ENCODE results near the gene RCVRN. TPM values are rescaled to one million over a fixed set of nuclear protein-coding genes. Genes with fewer than 3 reads are reported as not detected.

RCVRN gene
- polyA plus RNA-seq, 1 of the 3 experiments (the other 2 are of a cell fraction), result not detected

- H3K9me2 ChIP-seq, result no peaks in the 10 kb centered on the region
- no peak overlapping the region for H3K4me2 ChIP-seq
- ChIA-PET CTCF (interaction anchor here (0.7 to 3.8 kb wide), 2 partner anchors 9 to 12 kb away, joined by 3 to 15 read pairs; no protein-coding TSS in a partner anchor), POLR2A (no interaction called here)
- WGBS (ENCODE audit: low lambda C conversion rate), result 40% methylated on average over 2 of the region's 5 CpGs
- no peak overlapping the region for H2AFZ ChIP-seq (ENCODE audit: low read depth)
- H4K20me1 ChIP-seq (ENCODE audit: insufficient read depth), result no peaks in the 10 kb centered on the region
- no peaks in the 10 kb centered on the region for H3K79me2 ChIP-seq (ENCODE audit: insufficient read depth)
- TF ChIP-seq FOSL2 (IDR thresholded peaks at IDR 0.05; ENCODE audit: borderline replicate concordance, low read depth), result no peak
- TF ChIP-seq TCF12 (IDR thresholded peaks at IDR 0.05), result no peak
- no peak for TF ChIP-seq ELF1 (IDR thresholded peaks at IDR 0.05)
- no peak for TF ChIP-seq RAD21 (IDR thresholded peaks at IDR 0.05; ENCODE audit: low read length)
- TF ChIP-seq ZBTB33 (IDR thresholded peaks at IDR 0.05; ENCODE audit: borderline replicate concordance, low read depth), result no peak
- TF ChIP-seq SMC3 (IDR thresholded peaks at IDR 0.05; ENCODE audit: low read depth, low read length), result no peak
- no peak for TF ChIP-seq YY1 (IDR thresholded peaks at IDR 0.05; ENCODE audit: low read depth)
- no peak for TF ChIP-seq EP300 (IDR thresholded peaks at IDR 0.05; ENCODE audit: borderline replicate concordance in 1 of 2, low read depth in 1 of 2, low read length in 1 of 2)
- TF ChIP-seq EZH2phosphoT487 (IDR thresholded peaks at IDR 0.05; ENCODE audit: borderline replicate concordance, low read depth), result no peak
- TF ChIP-seq MEF2A (IDR thresholded peaks at IDR 0.05; ENCODE audit: borderline replicate concordance, low read depth), result no peak
- TF ChIP-seq MAX (IDR thresholded peaks at IDR 0.05; ENCODE audit: low read depth), result no peak
- TF ChIP-seq GATA2 (CRISPR knock-in tag; IDR thresholded peaks at IDR 0.05), result no peak
- TF ChIP-seq FOXM1 (IDR thresholded peaks at IDR 0.05; ENCODE audit: low read depth), result no peak
- TF ChIP-seq POLR2AphosphoS5 (IDR thresholded peaks at IDR 0.05; ENCODE audit: low read depth, low read length), result no peak
- no peak for TF ChIP-seq PBX3 (IDR thresholded peaks at IDR 0.05)
- H3K36me3 ChIP-seq (replicated peaks in 1 of 2; ENCODE audit: control insufficient read depth in 1 of 2, insufficient read depth in 2 of 2, low read length in 1 of 2), result no peaks in the 10 kb centered on the region
- no peaks in the 10 kb centered on the region for H3K4me1 ChIP-seq (ENCODE audit: control insufficient read depth in 1 of 2, insufficient read depth in 2 of 2, low read depth in 1 of 2, low read length in 1 of 2)
- H3K9ac ChIP-seq, result no peak overlapping the region
- H3K27me3 ChIP-seq (ENCODE audit: insufficient read depth), result peaks cover 17% of the 10 kb centered on the region; the same call in 1 of the 2 replicates
- no peak overlapping the region for H3K27ac ChIP-seq (ENCODE audit: low read depth in 2 of 2, low read length in 1 of 2)
- no peaks in the 10 kb centered on the region for H3K9me3 ChIP-seq
- no peaks in the 10 kb centered on the region for H3F3A ChIP-seq (replicated peaks; ENCODE audit: insufficient read depth)
- no peak overlapping the region for H3K4me3 ChIP-seq (ENCODE audit: low read depth in 2 of 2, low read length in 1 of 2)
- DNase-seq, result no peak
Measured at GRCh38 chr17:9918804-9919352, 13.8 kb upstream of the RCVRN start.

GRCh38 chr17:9918352-9918751, 13.3 kb upstream of the RCVRN start:
- DNase-seq, result no peak

More at GRCh38 chr17:9918352-9918751, 13.3 kb upstream of the RCVRN start:
- CTCF ChIA-PET, result interaction anchor here (0.7 to 3.8 kb wide), 2 partner anchors 10 to 12 kb away, joined by 3 to 15 read pairs; no protein-coding TSS in a partner anchor
- no peaks in the 10 kb centered on the region for H3F3A ChIP-seq (replicated peaks; ENCODE audit: insufficient read depth)
- no peaks in the 10 kb centered on the region for H3K36me3 ChIP-seq (replicated peaks in 1 of 2; ENCODE audit: control insufficient read depth in 1 of 2, insufficient read depth in 2 of 2, low read length in 1 of 2)
- no peak overlapping the region for H3K27ac ChIP-seq (ENCODE audit: low read depth in 2 of 2, low read length in 1 of 2)
- H3K4me1 ChIP-seq (ENCODE audit: control insufficient read depth in 1 of 2, insufficient read depth in 2 of 2, low read depth in 1 of 2, low read length in 1 of 2), result no peaks in the 10 kb centered on the region
- H3K9me2 ChIP-seq, result no peaks in the 10 kb centered on the region
- no peaks in the 10 kb centered on the region for H3K9me3 ChIP-seq
- H3K4me3 ChIP-seq (ENCODE audit: low read depth in 2 of 2, low read length in 1 of 2), result no peak overlapping the region
- no peak overlapping the region for H3K9ac ChIP-seq
- WGBS (ENCODE audit: low lambda C conversion rate), result 51% methylated on average over 8 of the region's 8 CpGs
- no peaks in the 10 kb centered on the region for H3K79me2 ChIP-seq (ENCODE audit: insufficient read depth)
- peaks cover 20% of the 10 kb centered on the region; the same call in 1 of the 2 replicates for H3K27me3 ChIP-seq (ENCODE audit: insufficient read depth)
- no peaks in the 10 kb centered on the region for H4K20me1 ChIP-seq (ENCODE audit: insufficient read depth)
- H2AFZ ChIP-seq (ENCODE audit: low read depth), result no peak overlapping the region
- no peak for TF ChIP-seq EP300 (IDR thresholded peaks at IDR 0.05; ENCODE audit: borderline replicate concordance in 1 of 2, low read depth in 1 of 2, low read length in 1 of 2)
- H3K4me2 ChIP-seq, result no peak overlapping the region
- POLR2A ChIA-PET, result no interaction called here
